ENCODE results near the gene ACO1. TPM values are rescaled to one million over a fixed set of nuclear protein-coding genes. Genes with fewer than 3 reads are reported as not detected.

ACO1 gene
- total RNA-seq, 2 donors from 2014 or later: 48.8 to 51.1 TPM

DNA sequence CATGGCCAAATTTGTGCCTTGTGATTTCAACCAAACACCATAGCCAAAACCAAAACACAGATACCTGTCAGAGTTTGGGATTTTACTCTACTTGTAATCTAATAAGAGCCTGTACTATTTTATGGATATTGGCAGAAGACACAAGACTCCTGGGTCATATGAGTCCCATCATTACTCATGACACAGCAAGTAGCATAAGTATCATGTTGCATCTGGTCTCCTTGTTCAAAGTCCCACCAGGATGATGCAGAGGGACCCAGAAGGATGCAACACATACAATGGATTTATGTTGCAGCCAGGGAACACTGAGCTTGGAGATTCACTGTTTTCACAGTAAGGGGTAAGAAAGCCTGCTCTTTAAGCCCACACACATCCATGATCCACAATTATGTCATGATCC is 13.2 kb upstream of the ACO1 start:
- TF ChIP-seq, protein P1, sequence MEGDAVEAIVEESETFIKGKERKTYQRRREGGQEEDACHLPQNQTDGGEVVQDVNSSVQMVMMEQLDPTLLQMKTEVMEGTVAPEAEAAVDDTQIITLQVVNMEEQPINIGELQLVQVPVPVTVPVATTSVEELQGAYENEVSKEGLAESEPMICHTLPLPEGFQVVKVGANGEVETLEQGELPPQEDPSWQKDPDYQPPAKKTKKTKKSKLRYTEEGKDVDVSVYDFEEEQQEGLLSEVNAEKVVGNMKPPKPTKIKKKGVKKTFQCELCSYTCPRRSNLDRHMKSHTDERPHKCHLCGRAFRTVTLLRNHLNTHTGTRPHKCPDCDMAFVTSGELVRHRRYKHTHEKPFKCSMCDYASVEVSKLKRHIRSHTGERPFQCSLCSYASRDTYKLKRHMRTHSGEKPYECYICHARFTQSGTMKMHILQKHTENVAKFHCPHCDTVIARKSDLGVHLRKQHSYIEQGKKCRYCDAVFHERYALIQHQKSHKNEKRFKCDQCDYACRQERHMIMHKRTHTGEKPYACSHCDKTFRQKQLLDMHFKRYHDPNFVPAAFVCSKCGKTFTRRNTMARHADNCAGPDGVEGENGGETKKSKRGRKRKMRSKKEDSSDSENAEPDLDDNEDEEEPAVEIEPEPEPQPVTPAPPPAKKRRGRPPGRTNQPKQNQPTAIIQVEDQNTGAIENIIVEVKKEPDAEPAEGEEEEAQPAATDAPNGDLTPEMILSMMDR (IDR thresholded peaks at IDR 0.05): no peak
- no peak for TF ChIP-seq POLR2A (IDR thresholded peaks at IDR 0.05)
- Histone ChIP-seq H3K36me3 (replicated peaks in 1 of 2; ENCODE audit: insufficient read depth in 1 of 2, low read depth in 2 of 2) (no peaks in the 10 kb centered on the region), H3K27me3 (no peaks in the 10 kb centered on the region), H3K4me1 (no peaks in the 10 kb centered on the region), H3K27ac (no peak overlapping the region), H3K9me3 (no peaks in the 10 kb centered on the region), H3K4me3 (no peak overlapping the region)
- ATAC-seq: no peak
- intact Hi-C loops (cut with DNase I): loop anchor here (10.0 kb wide), 1 partner anchor 594 kb away; no protein-coding TSS in a partner anchor
- no peak for DNase-seq

DNA sequence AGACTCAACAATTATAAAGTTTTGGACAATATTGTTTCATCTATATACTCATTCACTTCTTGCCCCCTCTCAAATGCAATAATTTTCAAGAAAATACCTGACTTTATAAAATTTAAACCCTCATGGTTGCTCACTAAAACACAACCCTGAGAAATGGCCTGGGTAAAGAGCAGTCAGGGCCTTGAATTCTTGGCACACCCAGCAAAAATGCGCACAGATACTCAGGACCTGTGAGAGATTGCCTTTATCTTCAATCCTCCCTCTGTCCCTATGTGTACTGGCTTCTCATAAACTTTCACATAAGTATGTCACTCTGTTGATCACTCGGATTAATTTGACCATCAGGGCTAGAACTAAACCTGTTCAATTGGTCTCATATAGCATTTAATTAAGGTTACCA is 12.8 kb upstream of the ACO1 start:
- ATAC-seq (no peak), DNase-seq (no peak)
- Histone ChIP-seq H3K27ac (no peak overlapping the region), H3K27me3 (no peaks in the 10 kb centered on the region), H3K36me3 (replicated peaks in 1 of 2; ENCODE audit: insufficient read depth in 1 of 2, low read depth in 2 of 2) (no peaks in the 10 kb centered on the region), H3K9me3 (no peaks in the 10 kb centered on the region), H3K4me1 (no peaks in the 10 kb centered on the region), H3K4me3 (no peak overlapping the region)
- no peak for TF ChIP-seq POLR2A (IDR thresholded peaks at IDR 0.05)
- TF ChIP-seq, protein P1 (IDR thresholded peaks at IDR 0.05): no peak
- intact Hi-C loops (cut with DNase I): loop anchor here (10.0 kb wide), 1 partner anchor 593 kb away; no protein-coding TSS in a partner anchor
- 57 to 59% methylated on average over 2 of the region's 2 CpGs for WGBS, 2 donors

DNA sequence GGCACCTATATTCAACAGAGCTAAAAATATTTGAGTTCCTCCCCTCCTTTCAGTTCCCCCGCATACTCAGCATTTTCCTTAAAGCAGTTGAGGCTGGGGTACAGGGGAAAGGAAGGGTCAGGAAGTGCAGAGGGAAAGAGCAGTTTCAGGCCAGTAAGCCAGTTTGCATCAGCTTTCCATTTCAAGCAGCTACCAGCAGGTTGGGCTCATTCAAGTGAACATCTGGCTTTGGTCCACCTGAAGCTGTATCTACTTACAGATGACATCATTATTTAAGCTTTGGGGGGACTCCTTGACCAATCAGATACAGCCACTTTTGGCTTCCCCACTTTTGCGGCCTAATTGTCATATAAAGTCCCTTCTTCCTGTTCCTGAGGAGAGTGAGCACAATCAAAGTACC is 8.2 kb upstream of the ACO1 start:
- DNase-seq: no peak
- no peaks in the 10 kb centered on the region for H3K36me3 ChIP-seq (replicated peaks in 1 of 2; ENCODE audit: insufficient read depth in 1 of 2, low read depth in 2 of 2)
- no peak for TF ChIP-seq POLR2A (IDR thresholded peaks at IDR 0.05)
- TF ChIP-seq, protein P1 (IDR thresholded peaks at IDR 0.05): no peak
- H3K4me1 ChIP-seq: no peaks in the 10 kb centered on the region
- no peak overlapping the region for H3K4me3 ChIP-seq
- intact Hi-C loops (cut with DNase I): loop anchor here (5.0 to 10.0 kb wide), 3 partner anchors 51 to 589 kb away; no protein-coding TSS in a partner anchor
- no peak overlapping the region for H3K27ac ChIP-seq
- 24 to 30% methylated on average over 2 of the region's 2 CpGs for WGBS, 2 donors
- no peaks in the 10 kb centered on the region for H3K27me3 ChIP-seq
- no peaks in the 10 kb centered on the region for H3K9me3 ChIP-seq
- no peak for ATAC-seq

DNA sequence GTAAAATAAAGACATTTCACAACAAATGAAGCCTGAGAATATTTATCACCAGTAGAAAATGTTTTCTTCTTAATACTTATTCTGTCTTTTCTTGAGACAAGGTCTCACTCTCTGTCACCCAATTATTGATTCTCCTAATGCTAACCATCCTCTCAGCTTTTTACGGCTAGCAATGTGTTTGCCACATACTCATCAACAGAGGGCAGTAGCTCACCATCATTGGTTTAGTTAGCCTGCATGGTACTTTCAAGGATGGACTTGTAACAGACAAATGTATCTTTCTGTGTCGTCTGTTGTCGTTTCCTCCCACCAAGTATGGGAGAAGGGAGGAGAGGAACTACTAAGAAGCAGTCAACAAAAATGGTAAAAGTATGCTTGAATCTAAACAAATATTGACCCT is 5.9 kb upstream of the ACO1 start:
- 0 to 2% methylated on average over 3 of the region's 3 CpGs for WGBS, 2 donors
- H3K4me1 ChIP-seq: peaks cover under 1% of the 10 kb centered on the region
- no peak overlapping the region for H3K27ac ChIP-seq
- no peak overlapping the region for H3K4me3 ChIP-seq
- H3K9me3 ChIP-seq: no peaks in the 10 kb centered on the region
- H3K27me3 ChIP-seq: no peaks in the 10 kb centered on the region
- ATAC-seq (peak; percentile 90), DNase-seq (peak; percentile 28 to 59 (median 30))
- H3K36me3 ChIP-seq (replicated peaks in 1 of 2; ENCODE audit: insufficient read depth in 1 of 2, low read depth in 2 of 2): no peaks in the 10 kb centered on the region
- TF ChIP-seq, protein P1 (IDR thresholded peaks at IDR 0.05): peak; percentile 49 to 91 (median 89)
- no peak for TF ChIP-seq POLR2A (IDR thresholded peaks at IDR 0.05)
- intact Hi-C loops (cut with DNase I): loop anchor here (5.0 to 10.0 kb wide), 3 partner anchors 49 to 586 kb away; no protein-coding TSS in a partner anchor
